AG04450 (cell line): Measurements from ENCODE around the gene OTUD3. TPM values are rescaled to one million over a fixed set of nuclear protein-coding genes. Genes with fewer than 3 reads are reported as not detected.
A peak's percentile ranks its signal among the peaks of the same experiment; 100 is the strongest.

ENCODE experiments used
- CTCF ChIA-PET: fragments of 300-600, 350-600 bp; formaldehyde crosslinking; extraction: SDS; loops from one replicate; lab custom pipeline; 2022; ENCODE audit warnings: antibody characterized with exemption, inconsistent platforms; lab: Charles Lee
- POLR2A ChIA-PET: fragments of 350-600 bp; formaldehyde crosslinking; extraction: SDS; loops from one replicate; lab custom pipeline; 2021; ENCODE audit warnings: antibody characterized with exemption, inconsistent platforms; lab: Yijun Ruan, JAX
- DNase-seq: peaks from one replicate; pipeline ENCODE4 v3.0.0-alpha.2; 2011; ENCODE audit warnings: low read depth, low spot score
- H3K27ac ChIP-seq: one replicate; pipeline ENCODE4 v1.5.1; 2012; ENCODE audit warnings: low read depth, low read length, control low read depth
- H3K27me3 ChIP-seq: one replicate; pipeline ENCODE4 v1.6.0; 2012; ENCODE audit warnings: low read length; ENCODE audit not compliant: control insufficient read depth, insufficient read depth
- H3K4me3 ChIP-seq: 2 replicates; pipeline ENCODE4 v1.5.1; 2011; ENCODE audit warnings: mild to moderate bottlenecking, low read depth, low read length, control low read depth
- H3K9me3 ChIP-seq: 2 replicates; pipeline ENCODE4 v1.5.1; 2012; ENCODE audit warnings: low read length; ENCODE audit not compliant: control insufficient read depth, insufficient read depth
- polyA plus RNA-seq: library from polyadenylated mRNA; depleted of rRNA; stranded (reverse); fragments of >200 nt; gene quantifications from 2 replicates; pipeline ENCODE4 v1.2.3, GENCODE V29; 2011
- TF ChIP-seq, protein P1 (sequence below): IDR thresholded peaks from 2 replicates; pipeline ENCODE4 v1.5.1; 2011; ENCODE audit warnings: low read depth, low read length, control low read depth, inconsistent platforms

The OTUD3 gene
- polyA plus RNA-seq, 1 experiment = 4.8 TPM

DNA sequence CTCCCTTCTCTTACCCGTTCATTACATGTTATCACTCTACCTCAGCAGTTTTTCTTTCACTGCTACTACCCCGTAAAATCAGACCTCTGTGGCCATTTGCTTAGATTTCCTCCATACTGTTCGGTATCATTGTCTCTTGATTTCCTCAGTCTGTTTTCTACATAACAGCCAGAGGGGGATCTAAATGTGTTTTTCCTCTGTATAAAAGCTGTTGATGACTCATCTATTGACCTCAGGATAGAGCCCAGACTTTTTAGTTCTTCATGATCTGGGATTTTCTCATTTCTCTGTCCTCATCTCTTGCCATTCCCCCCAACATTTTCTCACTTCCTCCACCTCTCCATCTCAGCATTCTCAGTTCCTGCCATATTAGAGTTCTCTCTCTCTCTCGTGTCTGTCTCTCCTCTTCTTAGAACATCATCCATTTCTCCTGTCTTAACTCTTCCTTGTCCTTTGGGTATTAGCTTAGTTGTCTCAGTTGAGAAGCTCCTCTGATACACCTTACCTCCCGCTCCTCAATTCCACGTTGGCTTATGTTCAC lies 10.5 kb downstream of the OTUD3 start:
- Histone ChIP-seq H3K4me3 (no peak overlapping the region), H3K27me3 (no peaks in the 10 kb centered on the region), H3K27ac (no peak overlapping the region), H3K9me3 (no peaks in the 10 kb centered on the region)
- ChIA-PET CTCF (interaction anchor here (3.4 kb wide), 1 partner anchor 10 kb away, joined by 15 read pairs; the partner anchor contains the start of gene OTUD3), POLR2A (interaction anchor here (1.0 kb wide), 1 partner anchor 11 kb away, joined by 3 read pairs; the partner anchor contains the start of gene OTUD3)
- DNase-seq = no peak
- TF ChIP-seq, protein P1, sequence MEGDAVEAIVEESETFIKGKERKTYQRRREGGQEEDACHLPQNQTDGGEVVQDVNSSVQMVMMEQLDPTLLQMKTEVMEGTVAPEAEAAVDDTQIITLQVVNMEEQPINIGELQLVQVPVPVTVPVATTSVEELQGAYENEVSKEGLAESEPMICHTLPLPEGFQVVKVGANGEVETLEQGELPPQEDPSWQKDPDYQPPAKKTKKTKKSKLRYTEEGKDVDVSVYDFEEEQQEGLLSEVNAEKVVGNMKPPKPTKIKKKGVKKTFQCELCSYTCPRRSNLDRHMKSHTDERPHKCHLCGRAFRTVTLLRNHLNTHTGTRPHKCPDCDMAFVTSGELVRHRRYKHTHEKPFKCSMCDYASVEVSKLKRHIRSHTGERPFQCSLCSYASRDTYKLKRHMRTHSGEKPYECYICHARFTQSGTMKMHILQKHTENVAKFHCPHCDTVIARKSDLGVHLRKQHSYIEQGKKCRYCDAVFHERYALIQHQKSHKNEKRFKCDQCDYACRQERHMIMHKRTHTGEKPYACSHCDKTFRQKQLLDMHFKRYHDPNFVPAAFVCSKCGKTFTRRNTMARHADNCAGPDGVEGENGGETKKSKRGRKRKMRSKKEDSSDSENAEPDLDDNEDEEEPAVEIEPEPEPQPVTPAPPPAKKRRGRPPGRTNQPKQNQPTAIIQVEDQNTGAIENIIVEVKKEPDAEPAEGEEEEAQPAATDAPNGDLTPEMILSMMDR = peak; percentile 15; the same call in 1 of the 2 replicates

DNA sequence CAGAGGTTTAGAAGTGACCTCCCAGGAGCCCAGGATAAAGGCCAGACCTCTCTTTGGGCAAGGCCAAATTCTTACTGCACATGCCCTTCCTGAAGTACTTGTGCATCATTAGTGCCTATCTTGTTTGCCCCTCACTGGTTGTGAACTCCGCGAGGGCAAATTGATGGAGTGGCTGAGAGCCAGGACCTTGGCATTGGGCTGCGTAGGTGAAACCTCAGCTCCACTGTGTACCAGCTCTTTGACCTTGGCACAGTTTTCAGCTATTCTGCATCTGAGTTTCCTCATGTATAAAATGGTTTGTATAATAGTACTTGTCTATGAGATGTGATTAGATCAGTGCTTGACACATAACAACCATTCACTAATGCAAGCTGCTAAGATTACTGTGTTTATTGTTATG lies 11.5 kb downstream of the OTUD3 start:
- DNase-seq = no peak
- no peaks in the 10 kb centered on the region for H3K9me3 ChIP-seq
- POLR2A ChIA-PET = no interaction called here
- no peaks in the 10 kb centered on the region for H3K27me3 ChIP-seq
- H3K27ac ChIP-seq = no peak overlapping the region
- no peak overlapping the region for H3K4me3 ChIP-seq
- CTCF ChIA-PET = interaction anchor here (1.4 to 3.4 kb wide), 2 partner anchors 11 to 24 kb away, joined by 4 to 15 read pairs; partner anchors contain the start of gene OTUD3
- TF ChIP-seq, protein P1 = no peak

DNA sequence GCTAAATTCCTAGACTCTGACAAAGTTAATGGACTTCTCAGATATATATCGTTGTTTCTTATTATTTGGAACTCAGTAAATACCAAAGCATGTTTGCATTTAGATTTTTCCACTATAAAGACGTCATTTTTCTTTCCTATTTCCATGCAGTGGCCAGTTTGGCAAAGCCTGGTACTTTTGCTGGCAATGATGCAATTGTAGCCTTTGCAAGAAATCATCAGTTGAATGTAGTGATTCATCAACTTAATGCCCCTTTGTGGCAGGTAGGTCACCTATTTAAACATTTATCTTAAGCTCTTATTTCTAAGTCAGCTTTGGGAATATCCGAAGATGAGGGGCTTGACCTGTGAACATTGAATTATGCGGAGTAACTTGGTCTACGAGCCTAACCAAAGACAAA lies 12.0 kb downstream of the OTUD3 start:
- POLR2A ChIA-PET = interaction anchor here (0.6 kb wide), 1 partner anchor 180 kb away, joined by 3 read pairs; no protein-coding TSS in a partner anchor
- DNase-seq = no peak
- CTCF ChIA-PET = interaction anchor here (1.4 to 3.4 kb wide), 2 partner anchors 12 to 24 kb away, joined by 4 to 15 read pairs; partner anchors contain the start of gene OTUD3

DNA sequence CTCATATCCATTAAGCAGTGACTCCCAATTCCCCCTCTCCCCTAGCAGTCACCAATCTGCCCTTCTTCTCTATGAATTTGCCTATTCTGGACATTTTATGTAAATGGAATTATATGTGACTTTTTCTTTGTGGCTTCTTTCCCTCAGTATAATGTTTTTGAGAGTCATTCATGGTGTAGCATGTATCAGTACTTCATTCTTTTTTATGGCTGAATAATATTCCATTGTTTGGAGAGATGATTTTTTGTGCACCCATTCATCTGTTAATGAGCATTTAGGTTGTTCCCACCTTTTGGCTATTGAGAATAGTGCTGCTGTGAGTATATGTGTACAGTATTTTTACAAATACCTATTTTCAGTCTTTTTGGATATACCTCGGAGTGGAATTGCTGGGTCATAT lies 19.5 kb downstream of the OTUD3 start:
- H3K27me3 ChIP-seq = no peaks in the 10 kb centered on the region
- ChIA-PET POLR2A (no interaction called here), CTCF (interaction anchor here (1.0 to 2.5 kb wide), 2 partner anchors 11 to 16 kb away, joined by 3 to 10 read pairs; no protein-coding TSS in a partner anchor)
- H3K4me3 ChIP-seq = no peak overlapping the region
- no peaks in the 10 kb centered on the region for H3K9me3 ChIP-seq
- no peak for DNase-seq
- no peak overlapping the region for H3K27ac ChIP-seq
- TF ChIP-seq, protein P1 = no peak

More for the DNA sequence above, 12.0 kb downstream of the OTUD3 start:
- TF ChIP-seq, protein P1 = no peak
- no peaks in the 10 kb centered on the region for H3K27me3 ChIP-seq
- H3K27ac ChIP-seq = no peak overlapping the region
- no peak overlapping the region for H3K4me3 ChIP-seq
- H3K9me3 ChIP-seq = no peaks in the 10 kb centered on the region

DNA sequence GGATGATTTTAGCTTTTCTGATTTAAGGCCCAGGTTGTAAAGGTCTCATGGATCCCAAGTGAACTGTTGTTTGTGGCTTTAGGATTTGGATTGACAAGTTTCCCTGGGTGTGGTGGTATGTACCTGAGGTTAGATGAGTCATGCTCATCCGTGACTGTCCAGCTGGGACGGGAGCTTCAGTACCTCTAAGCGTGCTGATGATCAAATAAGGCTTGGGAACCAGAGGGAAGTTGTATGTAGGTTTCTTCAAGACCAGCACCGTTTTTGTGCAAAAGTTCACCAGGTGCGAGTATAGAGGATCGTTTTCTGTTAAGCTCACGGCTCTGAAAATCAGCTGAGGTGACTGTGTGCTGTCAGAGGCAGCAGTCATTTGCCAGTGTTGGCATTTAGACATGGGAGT lies 21.4 kb downstream of the OTUD3 start:
- TF ChIP-seq, protein P1 = no peak
- ChIA-PET CTCF (interaction anchor here (1.9 kb wide), 1 partner anchor 21 kb away, joined by 10 read pairs; the partner anchor contains the start of gene OTUD3), POLR2A (no interaction called here)
- Histone ChIP-seq H3K4me3 (no peak overlapping the region), H3K27ac (no peak overlapping the region), H3K27me3 (no peaks in the 10 kb centered on the region), H3K9me3 (no peaks in the 10 kb centered on the region)
- no peak for DNase-seq
